Neural progenitor cell (in vitro differentiated cells): ENCODE results near the gene MBD3L4.

Source experiments
- EZH2 ChIP-seq: fragments of 200-600 bp; sonication (generic); IDR thresholded peaks from 2 replicates; pipeline ENCODE4 v1.6.1; 2017; ENCODE audit warnings: antibody characterized with exemption, mild to moderate bottlenecking, moderate library complexity
- TF ChIP-seq, protein P1 (sequence below): fragments of 200-600 bp; sonication (generic); IDR thresholded peaks from 2 replicates; pipeline ENCODE4 v1.5.1; 2017; ENCODE audit warnings: antibody characterized with exemption, mild to moderate bottlenecking

DNA sequence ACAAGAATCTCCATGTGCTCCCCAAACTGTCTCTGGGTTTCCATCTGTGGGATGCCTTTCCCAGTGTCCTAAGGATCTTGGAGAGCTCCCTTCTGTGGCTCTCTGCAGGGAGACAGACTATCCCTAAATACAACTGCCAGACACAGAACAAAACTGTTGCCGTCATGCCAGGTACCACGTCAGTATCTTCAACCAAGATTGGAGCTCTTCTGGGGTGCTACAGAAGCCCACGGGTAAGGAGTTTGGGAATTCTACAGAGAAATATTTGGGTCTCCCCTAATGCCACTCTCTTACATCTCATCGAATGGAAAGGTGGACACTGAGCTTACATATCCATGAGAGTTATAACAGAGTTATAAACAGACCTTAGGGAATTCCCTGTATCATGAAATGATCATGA lies 23.4 kb upstream of the MBD3L4 start:
- TF ChIP-seq, protein P1, sequence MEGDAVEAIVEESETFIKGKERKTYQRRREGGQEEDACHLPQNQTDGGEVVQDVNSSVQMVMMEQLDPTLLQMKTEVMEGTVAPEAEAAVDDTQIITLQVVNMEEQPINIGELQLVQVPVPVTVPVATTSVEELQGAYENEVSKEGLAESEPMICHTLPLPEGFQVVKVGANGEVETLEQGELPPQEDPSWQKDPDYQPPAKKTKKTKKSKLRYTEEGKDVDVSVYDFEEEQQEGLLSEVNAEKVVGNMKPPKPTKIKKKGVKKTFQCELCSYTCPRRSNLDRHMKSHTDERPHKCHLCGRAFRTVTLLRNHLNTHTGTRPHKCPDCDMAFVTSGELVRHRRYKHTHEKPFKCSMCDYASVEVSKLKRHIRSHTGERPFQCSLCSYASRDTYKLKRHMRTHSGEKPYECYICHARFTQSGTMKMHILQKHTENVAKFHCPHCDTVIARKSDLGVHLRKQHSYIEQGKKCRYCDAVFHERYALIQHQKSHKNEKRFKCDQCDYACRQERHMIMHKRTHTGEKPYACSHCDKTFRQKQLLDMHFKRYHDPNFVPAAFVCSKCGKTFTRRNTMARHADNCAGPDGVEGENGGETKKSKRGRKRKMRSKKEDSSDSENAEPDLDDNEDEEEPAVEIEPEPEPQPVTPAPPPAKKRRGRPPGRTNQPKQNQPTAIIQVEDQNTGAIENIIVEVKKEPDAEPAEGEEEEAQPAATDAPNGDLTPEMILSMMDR: no peak
- TF ChIP-seq EZH2: no peak
